G401.6 (cell line): ENCODE data around the gene COL5A1.
"Not testable (repeated sequence)": the region's sequence is repeated elsewhere in the genome, so short reads cannot be mapped to it uniquely, and the experiment has no call there.

ENCODE experiments used
- FAIRE-seq: peaks from 2 replicates; lab custom pipeline; 2012; peaks lifted over from hg19 to GRCh38; lab: Jason Lieb, UNC

COL5A1 gene

DNA sequence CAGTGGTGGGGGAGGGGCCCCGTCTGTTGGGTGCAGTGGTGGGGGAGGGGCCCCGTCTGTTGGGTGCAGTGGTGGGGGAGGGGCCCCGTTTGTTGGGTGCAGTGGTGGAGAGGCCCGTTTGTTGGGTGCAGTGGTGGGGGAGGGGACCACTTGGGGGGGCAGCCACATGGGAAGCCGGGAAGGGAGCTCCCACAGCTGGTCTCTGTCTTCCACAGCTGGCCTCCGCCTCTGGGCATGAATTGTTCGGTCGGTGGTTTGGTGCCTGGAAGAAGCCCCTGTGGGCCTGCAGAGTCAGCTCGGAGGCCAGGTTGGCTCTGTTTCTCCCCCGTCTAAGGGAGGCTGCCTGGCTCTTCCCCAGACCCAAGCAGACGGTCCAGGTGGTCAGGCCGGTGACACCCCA is 69.3 kb downstream of the COL5A1 start:
- FAIRE-seq: no peak

DNA sequence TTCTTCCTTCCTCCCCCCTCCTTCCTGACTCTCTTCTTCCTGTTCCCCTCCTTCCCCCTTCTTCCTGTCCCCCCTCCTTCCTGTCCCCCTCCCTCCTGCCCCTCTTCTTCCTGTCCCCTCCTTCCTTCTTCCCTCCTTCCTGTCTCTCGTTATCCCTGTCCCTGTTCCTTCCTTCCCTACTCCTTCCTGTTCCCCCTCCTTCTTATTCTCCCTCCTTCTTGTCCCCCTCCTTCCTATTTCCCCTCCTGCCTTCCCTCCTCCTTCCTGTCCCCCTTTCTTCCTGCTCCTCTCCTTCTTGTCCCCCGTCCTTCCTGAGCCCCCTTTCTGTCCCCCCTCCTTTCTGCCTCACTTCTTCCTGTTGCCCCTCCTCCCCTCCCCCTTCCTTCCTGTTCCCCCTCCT is 70.6 kb downstream of the COL5A1 start:
- FAIRE-seq: no peak

DNA sequence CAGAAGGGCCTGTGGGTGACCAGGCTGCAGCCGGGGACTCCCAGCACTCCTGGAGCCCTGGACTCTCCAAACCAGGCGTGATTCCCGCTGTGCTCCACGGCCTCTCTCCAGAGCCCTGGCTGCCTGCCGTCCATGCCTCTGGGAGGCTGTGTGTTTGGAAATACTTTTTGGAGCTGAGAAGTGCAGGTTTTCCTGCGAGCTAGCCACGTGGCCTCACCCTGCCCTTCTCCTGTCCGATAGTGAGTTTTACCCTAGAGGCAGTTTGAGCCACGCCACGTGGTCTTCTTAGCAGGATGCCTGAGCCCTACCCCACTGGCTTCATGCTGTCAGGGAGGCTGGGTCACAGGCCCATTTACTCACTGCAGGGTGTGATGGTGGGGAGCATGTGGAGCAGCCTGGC is 71.3 kb downstream of the COL5A1 start:
- FAIRE-seq: no peak

DNA sequence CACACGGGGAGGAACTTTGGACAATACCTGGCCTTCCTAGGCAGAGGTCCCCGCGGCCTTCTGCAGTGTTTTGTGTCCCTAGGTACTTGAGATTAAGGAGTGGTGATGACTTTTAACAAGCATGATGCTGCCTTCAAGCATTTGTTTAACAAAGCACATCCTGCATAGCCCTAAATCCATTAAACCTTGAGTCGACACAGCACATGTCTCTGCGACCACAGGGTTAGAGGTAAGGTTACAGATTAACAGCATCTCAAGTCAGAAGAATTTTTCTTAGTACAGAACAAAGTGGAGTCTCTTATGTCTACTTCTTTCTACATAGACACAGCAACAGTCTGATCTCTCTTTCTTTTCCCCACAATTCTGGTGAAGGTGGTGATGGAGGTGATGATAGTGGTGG is 73.9 kb downstream of the COL5A1 start:
- not testable (repeated sequence) for FAIRE-seq

DNA sequence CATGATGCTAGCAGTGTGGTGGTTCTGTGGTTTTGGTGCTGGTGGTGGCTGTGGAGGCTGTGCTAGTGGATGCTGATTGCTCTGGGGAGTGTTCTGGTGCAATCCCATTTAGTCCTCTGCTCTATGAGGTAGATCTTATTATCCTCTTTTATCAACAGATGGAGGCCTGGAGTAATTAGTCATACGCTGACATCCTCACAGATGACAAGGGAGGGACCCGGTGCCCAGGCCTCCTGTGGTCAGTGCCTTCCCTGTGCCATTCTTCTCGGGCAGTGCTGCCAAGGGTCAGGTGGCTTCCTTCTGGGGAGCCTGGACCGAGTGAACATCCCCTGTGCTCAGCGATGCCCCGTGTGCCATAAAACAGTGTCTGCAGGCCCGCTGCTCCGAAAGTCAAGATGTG is 74.5 kb downstream of the COL5A1 start:
- FAIRE-seq: no peak

DNA sequence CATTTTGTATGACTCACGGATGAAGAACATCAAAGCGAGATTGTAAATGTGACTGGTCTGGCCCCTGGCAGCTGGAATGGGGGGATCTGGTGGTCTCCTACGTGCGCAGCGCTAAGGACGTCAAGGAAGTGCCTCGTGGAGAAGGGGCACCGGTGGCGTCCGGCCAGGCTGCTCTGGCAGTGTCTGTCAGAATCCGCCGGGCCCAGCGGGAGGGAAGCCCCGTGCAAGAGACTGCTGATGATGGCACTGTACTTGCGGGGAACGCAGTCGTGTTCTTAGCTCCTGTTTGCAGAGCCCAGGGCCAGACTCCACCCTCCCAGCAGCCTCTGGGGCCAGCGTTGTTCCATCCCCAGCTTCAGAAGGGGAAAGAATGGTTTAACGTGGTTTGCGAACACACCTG is 75.5 kb downstream of the COL5A1 start:
- FAIRE-seq: no peak

DNA sequence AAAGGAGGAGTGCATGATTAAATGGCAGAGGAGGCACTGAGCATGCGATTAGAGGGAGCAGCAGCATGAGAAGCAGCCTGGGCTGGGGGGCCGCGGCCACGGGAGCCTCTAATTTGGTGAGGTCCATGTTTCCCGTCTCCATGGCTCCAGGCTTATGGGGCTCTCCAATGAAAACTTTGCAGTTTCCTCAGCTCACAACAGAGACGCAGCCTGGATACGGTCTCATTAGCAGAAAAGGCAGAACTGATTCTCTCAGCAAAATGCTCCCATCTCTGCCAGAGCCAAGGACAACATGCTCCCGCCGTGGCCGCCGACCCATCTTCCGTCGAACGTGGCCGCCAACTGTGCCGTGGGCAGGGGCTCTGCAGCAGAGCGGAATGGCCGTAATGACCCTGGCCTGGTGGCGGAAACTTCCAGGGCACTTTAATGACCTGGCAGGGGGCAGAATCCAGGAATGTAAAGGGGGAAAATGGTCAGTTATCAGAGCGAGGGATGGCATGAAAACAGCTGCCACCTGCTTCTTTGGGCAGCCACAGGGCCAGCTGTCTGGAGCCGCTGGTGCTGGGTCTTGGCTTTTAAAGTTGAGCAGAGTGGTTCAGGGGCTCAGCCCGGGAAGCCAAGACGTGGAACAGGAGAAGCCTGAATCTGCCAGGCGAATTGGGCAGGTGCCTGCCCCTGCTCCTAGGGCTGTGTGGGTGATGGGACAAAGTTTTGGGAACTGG is 76.5 kb downstream of the COL5A1 start:
- FAIRE-seq: no peak

DNA sequence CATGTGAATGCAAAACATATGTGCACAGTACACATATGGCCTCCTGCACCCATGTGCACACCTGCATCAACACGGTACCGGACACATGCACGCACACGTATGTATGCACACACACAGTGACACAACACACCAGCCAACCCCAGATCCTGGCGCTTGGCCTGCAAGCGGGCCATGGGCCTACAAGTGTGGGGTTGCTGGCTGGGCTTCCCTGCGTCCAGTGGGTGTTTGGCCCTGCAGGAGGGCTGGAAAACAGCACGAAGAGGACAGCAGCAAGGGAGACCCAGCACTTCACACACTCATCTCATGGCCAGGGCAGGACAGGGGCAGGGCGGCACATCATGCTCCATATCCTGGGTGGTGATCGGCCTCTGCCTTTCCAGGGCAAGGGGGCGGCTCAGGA is 77.7 kb downstream of the COL5A1 start:
- FAIRE-seq: no peak

DNA sequence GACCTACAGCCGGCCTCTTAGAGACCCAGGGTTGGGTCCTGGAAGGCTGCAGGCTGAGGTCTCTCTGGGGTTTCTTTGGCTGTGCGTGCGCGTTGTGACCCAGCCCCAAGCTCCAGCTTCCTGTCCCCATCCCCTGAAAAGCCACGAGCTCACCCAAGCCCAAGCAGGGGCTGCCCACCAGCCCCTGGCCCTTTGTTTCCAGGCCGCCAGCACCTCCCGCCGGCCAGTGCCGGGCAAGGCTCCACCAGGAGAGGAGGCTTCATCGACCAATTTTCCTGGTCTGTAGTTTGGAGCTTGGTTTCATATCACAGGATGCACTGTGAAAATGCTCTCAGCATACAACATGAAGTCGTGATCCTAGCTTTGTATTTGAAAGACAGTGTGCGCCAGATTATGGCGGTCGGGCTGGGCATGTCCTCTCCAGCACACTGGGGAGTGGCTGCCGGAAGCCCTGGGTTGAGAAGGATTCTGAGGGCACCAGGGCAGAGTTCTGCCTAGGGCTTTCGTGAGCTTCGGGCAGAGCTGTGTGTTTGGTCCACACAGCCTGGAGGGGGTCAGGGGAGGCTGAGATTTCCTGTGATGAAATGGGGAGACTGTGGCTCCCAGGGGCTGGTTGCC is 78.6 kb downstream of the COL5A1 start:
- FAIRE-seq: no peak

DNA sequence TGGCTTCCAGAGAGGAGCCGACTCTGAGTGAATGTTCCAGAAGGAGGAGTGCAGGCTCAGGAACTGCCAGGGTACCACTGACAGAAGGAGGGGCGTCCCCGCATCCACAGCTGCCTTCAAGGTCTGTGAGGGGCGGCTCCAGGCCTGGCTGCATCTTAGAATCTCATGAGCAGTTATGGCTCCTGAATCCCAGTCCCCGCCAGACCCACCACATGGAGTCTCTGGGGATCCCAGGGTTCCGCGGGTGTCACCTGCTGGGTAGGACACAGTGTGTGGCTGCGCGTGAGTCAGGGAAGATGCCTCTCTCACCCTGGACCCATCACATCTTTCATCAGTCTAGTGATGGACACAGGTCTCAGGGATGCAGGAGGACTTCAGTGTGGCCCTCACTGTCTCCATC is 79.2 kb downstream of the COL5A1 start:
- no peak for FAIRE-seq

DNA sequence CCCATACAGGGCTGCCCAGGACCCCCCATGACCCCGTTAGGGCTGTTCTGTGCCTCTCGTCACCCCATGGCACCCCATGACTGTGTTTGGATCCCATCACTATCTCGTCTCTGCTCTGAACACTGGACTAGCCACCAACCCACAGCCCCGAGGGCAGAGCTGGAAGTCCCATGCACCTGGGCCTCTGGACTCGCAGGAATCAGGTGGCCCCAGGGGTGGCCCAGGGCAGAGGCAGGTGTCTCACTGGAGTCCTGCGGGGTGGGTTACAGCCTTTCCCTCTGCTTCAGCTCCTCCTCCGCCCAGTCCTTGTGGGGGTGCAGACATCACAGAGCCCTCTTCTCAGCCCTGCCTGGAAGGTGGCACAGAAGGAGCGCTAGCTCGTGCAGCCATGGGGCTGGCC is 79.7 kb downstream of the COL5A1 start:
- FAIRE-seq: no peak

DNA sequence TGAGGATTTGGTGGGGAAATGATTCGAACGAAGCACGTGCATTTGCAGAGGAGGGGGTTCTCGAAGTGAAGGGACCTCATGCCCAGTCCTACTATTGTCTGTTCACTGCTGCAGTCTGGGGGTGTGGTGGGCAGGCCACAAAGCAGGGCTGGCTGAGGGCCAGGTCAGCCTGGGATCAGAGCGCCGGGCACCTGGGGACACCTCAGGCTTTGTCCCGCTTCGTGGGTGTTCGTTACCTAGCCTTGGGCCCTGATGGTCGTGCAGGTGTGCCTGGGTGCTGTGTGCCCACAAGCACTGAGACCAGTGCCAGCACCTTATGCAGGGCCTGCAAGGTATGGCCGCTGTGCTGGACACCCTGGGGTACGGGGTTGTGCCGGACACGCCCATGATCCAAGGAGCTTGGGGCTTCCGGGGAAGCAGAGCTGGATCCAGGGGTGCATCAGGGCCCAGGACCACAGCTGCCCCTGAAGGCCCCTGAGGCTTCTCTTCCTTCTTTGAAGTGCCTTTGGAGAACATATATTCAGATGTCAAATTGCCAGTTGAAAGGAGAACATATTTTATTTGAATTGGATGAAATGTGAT is 80.6 kb downstream of the COL5A1 start:
- no peak for FAIRE-seq

DNA sequence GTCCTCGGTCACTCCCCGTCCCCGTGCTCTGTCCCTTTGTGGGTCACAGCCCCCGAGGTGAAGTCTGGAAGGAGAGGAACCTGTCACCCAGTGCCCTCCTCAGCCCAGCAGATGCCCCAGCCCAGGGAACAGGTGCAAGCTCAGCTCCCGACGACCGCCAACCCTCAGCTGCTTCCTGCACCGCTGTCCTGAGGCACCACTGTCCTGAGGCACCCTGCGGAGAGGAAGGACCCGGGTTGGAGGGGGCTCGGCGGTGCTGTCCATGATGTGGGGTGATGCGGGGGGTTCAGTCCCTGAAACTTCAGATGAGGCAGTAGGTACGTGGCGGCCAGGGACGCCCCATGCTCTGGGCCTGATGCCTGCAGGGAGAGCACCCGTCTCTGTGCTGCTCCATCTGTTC is 81.4 kb downstream of the COL5A1 start:
- no peak for FAIRE-seq

DNA sequence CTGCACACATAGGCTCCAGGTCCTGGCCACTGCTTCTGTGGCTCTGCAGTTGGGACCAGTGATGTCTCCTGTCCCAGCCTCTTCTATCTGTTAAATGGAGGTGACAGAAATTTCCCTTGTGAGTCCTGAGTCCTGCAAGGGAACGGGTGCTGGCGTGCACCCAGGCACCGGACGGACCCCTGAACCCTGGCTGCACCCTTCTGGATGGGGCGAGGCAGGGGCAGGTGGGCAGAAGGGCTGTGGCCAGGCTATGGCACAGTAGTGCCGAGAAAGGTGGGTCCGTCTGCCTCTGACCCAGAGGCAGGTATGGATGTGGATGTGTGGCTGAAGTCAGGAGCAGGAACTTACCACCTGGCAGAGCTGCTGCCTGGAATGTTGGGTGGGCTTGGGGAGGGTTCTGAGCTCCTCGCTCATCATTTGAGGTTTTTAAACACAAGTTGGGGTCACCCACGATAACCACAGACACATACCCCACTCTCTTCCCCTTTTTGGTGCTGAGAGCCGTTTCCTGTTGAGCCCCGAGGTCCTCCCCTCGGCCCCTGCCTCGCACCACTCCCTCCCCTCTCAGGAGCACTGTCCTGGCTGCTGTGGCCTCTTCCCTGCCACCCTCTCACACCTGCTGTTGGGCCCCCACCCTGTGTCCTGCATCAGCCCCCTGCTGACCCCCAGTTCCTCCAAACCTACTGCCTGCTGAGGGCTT is 82.0 kb downstream of the COL5A1 start:
- FAIRE-seq: no peak

DNA sequence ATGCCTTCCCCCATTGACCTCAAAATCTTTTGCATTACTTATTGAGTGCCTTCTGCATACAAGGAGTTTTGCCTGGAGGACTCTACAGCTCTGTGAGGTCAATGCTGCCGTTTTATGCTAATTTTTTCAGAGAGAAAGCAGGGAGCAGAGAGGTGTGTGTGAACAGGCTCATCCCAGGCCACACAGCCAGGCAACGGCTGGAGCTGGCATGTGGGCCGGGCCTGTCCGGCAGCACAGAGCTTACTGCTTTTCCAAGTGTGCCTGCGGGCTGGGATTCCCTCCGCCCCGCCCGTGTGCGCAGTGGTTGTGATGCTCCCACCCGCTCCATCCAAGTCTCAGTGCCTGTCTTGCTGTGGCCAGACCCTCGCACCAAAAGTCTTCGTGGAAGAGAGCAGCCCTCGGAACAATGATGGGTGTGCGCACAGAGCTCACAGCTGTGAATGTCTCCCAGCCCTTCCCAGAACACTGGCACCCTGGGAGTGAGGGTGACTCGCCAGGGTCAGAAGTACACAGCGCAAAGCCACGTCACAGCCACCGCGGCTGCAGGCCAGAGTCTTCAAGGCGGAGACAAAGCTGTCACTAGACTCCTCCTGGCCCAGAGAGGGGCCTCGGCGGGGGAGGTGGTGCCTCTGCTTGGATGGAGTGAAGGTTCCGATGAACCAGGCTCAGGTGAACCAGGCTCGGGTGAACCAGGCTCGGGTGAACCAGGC is 82.8 kb downstream of the COL5A1 start:
- FAIRE-seq: no peak

DNA sequence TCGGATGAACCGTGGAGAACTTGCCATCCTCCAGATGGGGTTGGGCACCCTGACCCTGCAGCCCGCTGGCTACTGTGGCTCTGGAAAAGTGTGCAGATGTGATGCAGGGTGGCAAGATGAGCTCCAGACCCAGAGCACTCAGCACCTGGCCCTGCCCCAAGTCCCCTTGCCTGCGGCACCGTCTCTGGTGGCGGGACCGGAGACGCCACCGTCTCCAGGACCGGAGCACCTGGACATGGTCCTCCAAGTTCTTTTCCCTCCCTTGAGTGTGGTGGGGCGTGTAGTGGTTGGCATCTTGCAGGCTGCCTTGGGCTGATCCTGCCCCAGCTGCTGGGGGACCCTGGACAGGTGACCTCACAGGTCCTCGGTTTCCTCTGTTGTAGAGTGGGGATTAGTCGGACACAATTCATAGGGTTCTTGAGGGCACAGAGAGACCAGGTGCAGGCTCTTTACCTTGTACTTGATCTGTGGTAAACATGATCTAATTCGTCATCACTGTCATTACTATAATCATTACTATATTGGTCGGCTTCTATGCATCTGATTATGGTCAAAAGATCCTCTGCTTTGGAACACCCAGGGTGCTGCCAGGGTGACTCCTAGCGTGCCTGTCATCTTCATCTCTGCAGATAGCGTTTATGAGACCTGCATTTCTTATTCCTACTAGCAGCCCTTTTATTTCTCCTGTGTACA is 83.5 kb downstream of the COL5A1 start:
- FAIRE-seq: no peak

DNA sequence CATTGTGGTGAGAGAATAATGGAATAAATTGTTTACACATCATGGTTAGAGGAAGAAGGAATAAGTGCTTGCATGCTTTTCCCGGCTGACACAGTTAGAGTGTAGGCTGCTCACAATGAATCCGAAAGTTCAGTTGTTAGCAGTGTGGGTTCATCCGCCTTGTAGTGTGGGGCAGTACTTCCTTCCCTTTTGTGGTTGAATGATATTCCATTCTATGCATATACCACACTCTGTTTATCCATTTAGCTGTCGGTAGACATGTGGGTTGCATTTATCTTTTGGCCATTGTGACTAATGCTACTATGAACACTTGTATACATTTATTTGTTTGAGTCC is 84.0 kb downstream of the COL5A1 start:
- FAIRE-seq: no peak

DNA sequence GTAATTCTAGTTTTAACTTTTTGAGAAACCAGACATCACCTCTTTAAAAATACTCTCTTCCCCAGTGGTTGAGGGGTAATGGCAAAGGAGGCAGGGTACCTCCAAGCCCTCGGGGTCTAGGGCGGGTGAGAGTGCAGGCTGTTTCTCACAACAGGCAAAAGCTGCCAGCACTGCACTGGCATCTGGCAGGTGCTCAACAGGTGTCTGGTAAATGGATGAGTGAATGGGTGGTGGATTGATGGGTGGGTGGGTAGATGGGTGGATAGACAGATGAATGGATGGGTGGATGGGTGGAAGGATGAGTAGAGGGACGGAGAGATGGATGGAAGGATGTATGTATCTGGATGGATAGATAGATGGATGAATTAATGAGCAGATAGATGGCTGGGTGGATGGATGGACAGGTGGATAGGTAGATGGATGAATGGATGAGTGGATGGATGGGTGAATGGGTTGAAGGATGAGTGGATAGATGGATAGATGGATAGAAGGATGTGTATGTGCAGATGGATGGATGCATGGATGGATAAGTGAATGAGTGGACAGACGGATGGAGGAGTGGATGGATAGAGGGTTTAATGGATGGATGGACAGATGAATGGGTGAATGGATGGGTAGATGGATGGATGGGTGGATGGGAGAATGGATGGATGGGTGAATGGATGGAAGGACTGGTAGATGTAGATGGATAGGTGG is 84.6 kb downstream of the COL5A1 start:
- no peak for FAIRE-seq

DNA sequence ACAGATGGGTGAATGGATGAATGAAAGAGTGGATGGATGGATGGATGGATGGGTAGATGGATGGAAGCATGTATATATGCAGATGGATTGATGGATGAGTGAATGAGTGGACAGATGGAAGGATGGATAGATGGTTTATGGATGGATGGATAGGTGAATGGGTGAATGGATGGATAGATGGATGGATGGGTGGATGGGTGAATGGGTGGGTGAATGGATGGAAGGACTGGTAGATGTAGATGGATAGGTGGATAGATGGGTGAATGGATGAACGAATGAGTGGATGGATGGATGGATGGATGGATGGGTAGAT is 85.1 kb downstream of the COL5A1 start:
- no peak for FAIRE-seq

DNA sequence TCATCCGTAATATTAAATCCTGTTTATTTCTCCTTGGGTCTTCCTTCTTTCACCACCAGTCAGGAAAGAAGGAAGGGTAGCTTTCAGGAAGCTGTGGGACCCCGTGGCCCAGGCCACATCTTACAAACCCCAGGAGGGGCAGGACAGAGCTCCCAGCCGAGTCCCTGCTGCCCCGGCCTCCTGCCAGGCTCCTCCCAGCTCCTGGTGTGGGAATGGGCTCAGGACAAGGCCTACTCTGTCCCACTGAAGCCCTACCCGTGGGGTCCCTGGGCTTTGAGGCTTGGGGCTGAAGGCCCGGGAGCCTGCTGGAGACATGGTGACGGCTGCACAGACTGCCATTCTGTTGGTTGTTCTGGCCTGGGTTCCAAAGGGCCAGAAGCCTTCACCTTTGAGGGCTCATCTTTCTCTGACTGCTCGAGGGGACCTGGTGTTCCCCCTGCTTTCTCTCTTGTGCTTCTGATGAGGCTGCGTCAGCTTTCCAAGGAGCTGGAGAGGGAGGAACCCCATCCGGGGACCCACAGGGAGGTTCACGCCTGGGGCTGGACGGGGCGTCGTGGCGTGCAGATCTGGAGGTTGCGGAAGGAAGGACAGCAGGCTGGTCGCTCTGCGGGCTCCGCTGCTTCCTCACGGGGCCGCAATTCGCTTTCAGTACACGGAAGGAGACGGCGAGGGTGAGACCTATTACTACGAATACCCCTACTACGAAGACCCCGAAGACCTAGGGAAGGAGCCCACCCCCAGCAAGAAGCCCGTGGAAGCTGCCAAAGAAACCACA is 86.6 kb downstream of the COL5A1 start:
- no peak for FAIRE-seq
